22Rv1 (cell line): Measurements from ENCODE around the gene MRPL17.
A peak's percentile ranks its signal among the peaks of the same experiment; 100 is the strongest.
"Not testable (repeated sequence)": the region's sequence is repeated elsewhere in the genome, so short reads cannot be mapped to it uniquely, and the experiment has no call there.

Experiments used
- CTCF ChIP-seq: fragments of 450-650 bp; IDR thresholded peaks from 2 replicates; pipeline ENCODE4 v1.5.1; 2017; ENCODE audit warnings: mild to moderate bottlenecking
- ZFX ChIP-seq: fragments of 450-650 bp; IDR thresholded peaks from 2 replicates; pipeline ENCODE4 v1.6.1; 2017; ENCODE audit warnings: antibody characterized with exemption, borderline replicate concordance

GRCh38 chr11:6711552-6711951 lies 28.4 kb upstream of the MRPL17 start:
- peak; percentile 53 for TF ChIP-seq CTCF
- not testable (repeated sequence) for TF ChIP-seq ZFX
